GM21423 (cell line): ENCODE measurements around the gene CELF3.
"Not testable (repeated sequence)": the region's sequence is repeated elsewhere in the genome, so short reads cannot be mapped to it uniquely, and the experiment has no call there.

Source experiments
- ATAC-seq: cut with Tn5 transposase; IDR thresholded peaks from one replicate; pipeline ENCODE4 v1.9.1; 2021; ENCODE audit warnings: mild to moderate bottlenecking, moderate library complexity; ENCODE audit not compliant: unreplicated experiment

Gene CELF3

DNA sequence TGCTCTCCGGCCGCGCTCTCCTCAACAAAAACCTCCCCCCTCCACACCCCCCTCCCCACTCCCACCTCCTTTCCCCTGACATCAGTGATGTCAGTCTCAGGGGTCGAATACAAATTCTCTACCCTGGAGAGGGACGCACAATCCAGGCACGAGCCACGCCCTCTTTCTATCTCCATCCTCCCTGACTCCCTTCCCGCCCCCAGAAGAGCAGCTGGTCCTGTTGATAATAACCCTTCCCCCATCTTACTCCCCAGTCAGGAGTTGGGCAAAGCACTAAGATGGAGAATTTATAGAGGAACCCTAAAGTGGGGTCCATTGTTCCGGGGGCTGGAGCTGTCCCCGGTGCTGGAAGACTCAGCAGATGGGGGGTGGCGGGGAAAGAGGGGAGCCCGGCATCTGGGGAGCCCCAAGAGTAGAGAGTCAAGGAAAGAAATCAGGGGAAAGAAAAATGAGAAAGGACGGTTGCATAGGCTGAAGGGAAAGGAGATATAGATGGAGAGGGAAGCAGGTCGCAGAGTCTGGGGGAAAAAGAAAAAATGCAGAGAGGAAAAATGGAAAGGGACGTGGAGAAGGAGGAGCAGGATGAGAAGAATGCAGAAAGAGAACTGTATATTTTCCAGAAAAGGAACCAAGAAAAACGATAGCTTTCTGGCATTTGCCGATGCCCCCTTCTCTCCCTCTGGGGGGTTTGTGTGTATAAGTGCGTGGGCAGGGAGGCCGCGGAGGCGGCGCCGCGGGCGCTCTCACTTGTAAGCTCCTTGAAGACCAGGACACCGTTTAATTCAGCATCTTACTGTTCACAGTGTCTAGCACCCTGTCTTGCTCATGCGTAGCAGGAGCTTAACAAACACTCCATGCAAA, at the start of gene CELF3:
Gene CELF3 (minus strand): TSS at position 33 of the 861 bp plus-strand sequence. CDS start 783 bp downstream, outside the sequence.
- no peak for ATAC-seq

DNA sequence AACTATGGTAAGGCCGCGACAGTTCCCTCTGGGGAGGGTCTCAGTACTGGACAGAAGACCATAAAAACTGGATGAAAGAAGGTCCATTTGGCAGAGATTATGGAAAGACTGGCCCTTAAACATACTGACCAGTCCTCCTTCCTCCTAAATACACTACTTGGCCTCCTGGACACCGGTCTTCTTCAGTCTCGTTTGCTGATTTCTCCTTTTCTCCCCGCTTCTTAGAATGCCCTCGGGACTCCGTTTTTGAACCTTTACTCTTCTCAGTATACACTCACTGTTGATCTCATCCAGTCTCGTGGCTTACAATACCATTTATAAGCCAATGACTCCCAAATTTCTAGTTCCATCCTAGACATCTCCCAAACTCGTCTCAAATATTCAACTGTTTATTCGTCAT, 47.4 kb upstream of the CELF3 start:
- ATAC-seq = no peak

DNA sequence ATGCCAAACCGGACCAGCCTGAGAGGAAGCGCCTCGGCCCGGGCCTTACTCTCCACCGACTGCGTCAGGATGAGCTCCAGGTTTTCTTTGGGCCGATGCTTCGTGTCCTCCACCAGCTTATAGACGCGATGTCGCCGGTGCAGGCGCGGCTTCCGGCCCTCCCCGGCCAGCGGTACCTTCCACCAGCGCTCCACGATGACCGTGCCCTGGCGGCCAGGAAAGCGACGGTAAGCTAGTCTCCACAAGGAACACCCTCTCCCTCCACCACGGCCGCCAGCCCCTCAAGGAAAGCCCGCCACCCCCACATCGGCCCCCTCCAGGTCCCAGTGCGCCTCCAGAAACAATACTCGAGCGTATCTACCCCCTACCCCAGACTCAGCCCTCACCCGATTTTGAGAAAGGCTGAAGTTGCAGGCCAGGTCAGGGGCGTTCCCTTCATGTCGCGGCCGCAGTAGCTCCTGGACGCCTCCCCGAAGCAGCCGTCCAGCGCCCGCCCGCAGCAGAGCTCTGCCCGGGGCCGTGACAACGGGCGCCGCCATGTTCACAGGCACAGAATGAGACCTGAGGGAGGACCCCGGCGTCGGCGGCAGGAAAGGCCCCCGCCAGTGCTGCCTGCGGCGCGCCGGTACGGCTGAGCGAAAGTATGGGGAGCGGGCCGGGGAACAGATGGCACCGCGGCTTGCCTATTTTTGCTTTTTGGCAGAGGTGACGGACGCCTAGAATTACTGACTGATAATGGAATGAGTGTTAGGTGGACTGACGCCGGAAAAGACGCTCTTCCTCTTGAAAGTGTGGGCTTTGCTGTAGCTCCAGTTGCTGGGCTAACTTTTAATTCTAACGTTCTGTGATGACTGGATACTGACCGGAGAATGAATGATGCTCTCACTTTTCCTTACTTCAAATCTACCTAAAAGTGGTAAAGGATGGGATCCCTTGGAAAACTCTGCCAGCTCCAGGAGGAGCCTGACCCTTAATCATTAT, 46.6 kb upstream of the CELF3 start, which contains the start of gene MRPL9:
Gene MRPL9 (minus strand): TSS at position 556 of the 981 bp plus-strand sequence. CDS start 17 bp downstream, at position 539.
- peak; percentile 95 for ATAC-seq

DNA sequence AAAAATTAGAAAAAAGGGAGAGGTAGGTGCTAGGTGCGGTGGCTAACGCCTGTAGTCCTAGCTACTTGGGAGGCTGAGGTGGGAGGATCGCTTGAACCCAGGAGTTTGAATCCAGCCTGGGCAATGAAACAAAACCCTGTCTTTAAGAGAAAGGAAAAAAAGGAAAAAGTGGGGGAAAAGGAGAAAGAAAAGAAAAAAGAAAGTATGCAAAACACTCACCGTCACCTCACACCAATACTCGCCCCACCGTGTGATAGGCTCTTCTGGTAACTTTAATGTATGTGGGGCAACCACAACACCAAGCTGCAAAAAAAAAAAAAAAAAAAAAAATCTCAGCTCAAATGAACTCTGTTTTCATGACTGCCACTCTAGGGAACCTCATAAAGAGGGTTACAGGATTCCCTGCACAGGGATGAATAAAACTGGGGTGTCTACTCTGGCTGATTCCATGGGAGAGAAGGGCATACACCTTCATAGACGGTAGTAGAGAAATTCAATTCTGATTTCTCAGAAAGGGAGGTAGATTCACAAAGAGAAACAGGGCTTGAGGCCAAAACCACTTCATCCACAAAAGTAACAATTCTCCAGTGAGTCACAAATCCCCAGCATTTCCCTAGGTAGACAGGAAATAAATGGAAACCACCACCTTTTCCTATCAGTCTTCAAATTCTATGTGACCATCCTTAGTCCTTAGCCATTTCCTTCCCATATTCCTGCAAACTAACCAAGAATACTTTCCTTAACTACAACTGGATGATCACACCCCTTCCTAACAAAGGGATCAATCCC, 44.2 kb upstream of the CELF3 start:
- no peak for ATAC-seq

DNA sequence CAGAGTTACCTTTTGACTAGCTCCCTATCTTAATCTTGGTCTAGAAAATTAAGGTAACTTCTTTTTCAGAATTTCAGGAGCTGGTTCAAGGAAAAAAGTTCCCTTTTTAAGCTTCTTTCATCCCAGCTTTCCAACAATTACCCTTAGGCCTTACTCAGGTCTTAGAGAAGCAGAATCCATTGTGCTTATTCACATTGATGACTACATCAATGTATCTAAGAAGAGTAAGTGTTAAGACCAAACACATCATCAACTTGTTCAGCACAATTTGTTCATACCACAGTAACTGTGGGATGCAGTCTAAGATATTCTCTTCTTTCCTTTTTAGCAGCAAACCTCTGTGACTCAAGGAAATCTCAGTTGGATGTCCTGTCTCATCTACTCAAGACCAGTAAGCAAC, 42.6 kb upstream of the CELF3 start:
- no peak for ATAC-seq

DNA sequence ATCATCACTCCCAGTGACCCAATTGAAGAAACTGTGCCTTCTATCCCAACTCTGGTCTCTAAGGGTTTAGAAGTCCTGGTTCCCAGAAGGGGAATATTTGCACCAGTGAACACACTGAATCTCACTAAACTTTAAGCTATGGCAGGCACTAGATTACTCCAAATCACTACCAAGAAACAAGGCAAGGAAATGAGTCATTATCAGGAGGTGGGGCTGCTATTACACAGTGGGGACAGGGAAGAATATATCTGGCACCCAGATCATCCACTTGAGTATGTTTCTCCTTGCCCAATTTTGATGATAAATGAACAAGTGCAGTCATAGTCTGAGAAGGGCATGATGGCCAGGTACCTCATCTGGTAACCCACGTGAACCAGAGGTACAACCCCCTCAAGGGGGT, 39.7 kb upstream of the CELF3 start:
- no peak for ATAC-seq

DNA sequence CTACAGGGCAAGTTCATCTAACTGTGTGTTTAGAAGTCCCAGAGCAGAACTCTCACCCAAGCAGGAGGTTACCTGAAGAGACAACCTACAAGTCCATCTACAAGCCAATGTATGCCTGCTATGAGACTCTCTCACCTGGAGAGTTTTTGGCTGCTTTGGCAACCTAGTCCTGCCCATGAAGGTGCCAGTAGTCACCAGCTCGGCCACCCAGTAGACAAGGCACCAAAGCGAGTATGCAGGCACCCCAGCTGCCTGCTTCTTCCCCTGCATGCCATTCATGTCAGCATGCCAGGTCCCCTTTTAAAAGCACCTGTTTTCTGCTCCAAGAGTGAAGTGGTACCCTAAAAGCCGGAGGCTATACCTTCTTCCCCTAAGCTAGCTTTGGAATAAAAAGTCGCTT, 24.9 kb upstream of the CELF3 start:
- no peak for ATAC-seq

DNA sequence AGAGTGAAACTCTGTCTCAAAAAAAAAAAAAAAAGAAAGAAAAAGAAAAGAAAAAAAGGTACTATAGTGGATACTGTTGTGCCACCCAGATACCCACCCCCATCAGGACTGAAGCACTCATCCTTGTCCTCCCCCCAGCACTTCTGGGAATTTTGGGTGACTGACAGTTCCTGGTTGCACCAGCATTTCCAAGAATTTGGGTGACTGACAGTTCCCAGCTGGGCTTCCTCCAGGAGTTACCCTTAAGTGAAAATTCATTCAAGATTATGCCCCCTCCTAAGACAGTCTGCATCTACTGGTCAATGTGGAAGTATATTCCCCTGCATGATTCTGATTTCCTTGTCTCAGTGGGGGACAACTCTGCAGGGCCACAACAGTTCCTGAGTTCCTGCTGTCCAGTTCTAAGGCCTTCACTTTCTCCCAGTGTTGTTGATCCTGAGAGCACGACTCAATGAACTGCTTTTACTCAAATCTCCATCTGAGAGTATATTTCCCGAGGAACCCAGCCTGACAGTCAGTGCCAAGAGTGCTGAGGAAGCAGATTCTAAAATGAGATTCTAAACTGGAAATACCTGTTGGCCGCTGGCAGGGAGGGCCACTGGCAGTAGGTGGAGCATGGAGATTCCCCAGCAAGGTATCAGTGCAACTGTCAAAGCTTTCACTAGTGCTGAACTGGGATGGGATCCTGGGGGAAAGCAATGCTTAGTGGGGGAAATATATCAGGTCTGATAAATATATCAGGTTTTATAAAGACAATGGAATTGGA, 23.2 kb upstream of the CELF3 start:
- no peak for ATAC-seq

DNA sequence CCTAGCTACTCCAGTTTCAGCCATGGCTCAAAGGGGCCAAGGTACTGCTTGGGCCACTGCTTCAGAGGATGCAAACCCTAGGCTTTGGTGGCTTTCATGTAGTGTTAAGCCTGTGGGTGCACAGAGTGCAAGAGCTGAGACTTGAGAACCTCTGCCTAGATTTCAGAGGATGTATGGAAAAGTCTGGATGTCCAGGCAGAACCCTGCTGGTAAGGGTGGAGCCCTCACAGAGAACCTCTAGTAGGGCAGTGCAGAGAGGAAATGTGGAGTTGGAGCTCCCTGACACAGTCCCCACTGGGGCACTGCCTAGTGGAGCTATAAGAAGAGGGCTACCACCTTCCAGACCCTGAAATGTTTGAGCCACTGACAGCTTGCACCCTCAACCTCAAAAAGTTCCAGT, 20.9 kb upstream of the CELF3 start:
- ATAC-seq = no peak

DNA sequence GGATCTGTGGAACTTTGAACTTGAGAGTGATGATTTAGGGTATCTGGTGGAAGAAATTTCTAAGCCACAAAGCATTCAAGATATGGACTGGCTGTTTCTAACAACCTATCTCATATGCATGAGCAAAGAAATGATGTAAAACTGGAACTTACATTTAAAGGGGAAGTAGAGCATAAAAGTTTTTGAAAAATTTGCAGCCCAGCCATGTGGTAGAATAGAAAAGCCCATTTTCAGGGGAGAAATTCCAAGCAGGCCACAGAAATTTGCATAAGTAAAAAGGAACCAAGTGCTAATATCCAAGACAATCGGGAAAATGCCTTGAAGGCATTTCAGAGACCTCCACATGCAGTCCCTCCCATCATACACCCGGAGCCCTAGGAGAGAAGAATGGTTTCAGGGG, 20.4 kb upstream of the CELF3 start:
- no peak for ATAC-seq

DNA sequence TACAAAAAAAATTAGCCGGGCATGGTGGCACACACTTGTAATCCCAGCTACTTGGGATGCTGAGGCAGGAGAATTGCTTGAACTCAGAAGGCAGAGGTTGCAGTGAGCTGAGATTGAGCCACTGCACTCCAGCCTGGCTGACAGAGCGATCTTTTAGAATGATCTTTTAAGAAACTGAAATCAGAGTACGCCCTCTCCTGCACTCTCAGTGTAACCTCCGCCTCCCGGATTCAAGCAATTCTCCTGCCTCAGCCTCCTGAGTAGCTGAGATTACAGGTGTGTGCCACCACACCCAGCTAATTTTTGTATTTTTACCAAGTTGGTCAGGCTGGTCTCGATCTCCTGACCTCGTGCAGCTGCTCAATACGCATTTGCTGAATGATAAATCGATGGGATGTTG, 17.4 kb upstream of the CELF3 start:
- not testable (repeated sequence) for ATAC-seq

DNA sequence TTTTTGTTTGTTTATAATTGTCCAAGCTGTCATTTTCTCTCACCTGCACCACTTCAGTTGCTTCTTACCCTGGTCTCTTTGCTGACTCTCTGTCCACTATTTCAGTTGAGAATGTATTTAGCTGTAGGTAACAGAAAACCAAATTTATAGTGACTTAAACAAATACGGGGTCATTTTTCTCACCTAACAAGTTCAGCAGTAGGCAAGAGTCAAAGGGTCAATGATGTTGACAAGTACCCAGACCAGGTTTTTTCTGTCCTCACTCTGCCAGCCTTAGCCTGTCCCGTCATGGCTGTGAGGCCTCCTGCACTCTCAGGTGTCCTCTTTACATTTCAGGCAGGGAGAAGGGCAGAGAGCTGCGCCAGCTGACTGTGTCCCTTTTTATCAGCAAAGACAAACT, 16.5 kb upstream of the CELF3 start:
- ATAC-seq = no peak

DNA sequence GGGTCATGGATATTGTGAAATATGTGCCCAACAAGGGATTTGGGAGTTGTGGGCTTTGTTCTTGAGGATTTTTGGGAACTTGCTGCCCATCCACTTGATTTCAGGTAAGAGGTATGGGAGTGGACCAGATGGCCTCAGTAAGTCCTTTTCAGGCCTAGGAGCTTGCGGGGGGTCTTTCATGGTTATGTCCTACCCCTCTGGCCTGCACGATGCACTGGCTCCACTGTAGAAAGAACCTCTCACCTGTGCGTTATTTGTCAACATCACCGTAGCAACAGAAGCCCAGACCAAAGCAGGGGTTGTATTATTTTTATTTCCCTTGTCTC, 13.3 kb upstream of the CELF3 start:
- ATAC-seq = no peak

DNA sequence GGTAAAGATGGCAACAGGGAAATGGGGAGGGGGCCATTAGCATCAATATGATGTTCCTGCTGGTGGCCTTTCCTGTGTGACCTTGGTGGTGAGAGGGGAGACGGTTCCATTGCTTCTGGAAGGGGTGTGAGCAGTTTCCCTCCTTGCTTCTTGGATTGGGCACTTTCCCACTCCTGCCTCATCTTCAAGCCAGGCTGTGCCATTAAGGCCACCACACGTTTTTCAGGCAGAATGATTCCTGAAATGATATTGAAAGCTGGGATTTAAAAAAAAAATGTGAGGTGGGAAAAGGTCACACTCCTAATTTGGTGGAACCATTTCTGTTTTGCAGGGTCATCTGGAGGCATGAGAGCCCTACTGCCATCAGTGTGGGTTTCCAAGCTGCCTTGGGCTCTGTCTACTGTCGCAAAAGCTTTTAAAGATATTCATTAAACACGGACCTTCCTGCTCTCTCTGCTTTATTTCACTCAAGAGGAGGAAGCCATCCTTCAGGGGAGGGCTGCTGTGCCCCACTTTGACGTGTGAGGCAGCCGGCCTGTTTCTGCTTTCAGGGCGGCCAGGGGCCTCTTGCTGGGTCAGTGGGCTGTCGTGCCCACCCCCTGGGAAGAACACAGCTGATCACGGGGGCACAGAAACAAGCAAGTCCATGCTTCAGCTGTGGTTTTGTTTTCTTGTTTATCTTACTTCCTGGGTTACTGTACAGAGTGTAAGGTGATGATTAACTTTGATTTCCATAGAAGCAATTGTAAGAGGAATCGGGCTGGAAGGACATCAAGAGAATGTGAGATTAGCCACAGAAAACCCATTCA, 12.8 kb upstream of the CELF3 start:
- ATAC-seq = no peak

DNA sequence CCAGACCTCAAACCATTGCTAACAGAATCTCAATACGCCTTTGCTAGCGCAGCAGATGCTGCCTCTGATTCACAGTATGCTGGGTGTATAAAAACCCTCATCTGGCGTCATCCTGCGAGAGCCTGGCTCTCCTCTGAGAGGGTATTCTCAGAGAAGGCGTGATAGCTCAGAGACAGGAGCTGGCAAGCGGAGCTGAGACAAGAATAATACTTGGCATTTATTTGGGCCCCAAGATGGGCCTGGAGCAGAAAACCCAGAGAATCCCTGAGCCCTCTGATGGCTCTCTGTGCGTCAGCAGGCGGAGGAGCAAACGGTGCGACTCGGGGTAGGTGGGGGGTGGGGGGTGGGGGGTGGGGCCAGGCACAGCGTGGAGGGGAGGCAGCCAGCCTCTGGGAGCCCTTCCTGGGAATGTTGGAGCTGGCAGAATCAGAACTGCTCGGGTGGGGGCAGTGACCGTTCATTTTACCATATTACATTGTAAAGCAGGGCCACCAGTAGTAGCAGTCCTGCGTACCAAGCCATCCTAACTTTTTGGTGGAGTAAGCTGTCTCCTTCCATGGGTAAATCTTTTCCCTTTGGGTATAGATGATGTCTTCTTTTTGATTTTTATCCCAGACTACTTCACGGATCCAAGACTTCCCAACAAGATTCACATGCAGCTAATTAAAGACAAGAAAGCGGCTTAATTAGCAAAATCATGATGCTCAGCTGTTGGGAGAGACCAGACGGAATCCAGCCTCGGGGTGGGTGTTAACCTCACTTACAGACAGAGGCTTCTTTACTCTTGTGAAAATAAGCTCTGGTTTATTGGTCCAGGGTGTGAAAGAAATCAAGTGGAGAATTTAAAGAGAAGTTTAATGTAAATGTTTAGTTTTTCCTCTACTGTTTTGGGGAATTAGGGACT, 11.8 kb upstream of the CELF3 start:
- no peak for ATAC-seq

DNA sequence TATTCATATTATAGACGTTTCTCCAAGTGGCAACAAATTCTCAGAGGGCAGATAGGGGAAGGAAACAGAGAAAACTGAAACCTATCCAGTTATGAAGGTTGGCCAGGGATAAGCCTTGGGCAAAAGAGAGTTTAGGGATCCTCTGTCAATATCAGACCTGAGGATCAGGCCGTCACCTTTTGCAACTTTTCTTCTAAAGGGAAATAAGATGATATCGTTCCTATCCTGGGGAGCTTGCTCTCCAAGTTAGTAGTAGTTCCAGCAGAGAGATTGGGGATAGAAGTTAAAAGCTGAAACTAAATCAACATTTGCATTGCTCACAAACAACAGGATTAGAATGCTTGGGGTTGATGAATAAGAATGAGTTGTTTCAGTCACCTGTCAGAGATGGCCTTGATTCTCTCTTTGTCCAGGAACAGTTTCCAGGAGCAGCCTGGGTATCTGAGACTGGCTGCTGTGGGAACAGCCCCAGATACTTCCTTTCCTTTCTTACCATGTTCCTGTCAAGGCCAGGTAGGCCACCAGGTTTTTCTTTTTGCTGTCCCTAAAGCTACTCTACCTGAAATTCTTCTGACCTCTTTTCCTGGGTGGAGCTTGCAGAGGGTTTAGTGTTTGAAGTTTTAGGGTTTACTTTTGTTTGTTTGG, 7.2 kb upstream of the CELF3 start:
- ATAC-seq = no peak

DNA sequence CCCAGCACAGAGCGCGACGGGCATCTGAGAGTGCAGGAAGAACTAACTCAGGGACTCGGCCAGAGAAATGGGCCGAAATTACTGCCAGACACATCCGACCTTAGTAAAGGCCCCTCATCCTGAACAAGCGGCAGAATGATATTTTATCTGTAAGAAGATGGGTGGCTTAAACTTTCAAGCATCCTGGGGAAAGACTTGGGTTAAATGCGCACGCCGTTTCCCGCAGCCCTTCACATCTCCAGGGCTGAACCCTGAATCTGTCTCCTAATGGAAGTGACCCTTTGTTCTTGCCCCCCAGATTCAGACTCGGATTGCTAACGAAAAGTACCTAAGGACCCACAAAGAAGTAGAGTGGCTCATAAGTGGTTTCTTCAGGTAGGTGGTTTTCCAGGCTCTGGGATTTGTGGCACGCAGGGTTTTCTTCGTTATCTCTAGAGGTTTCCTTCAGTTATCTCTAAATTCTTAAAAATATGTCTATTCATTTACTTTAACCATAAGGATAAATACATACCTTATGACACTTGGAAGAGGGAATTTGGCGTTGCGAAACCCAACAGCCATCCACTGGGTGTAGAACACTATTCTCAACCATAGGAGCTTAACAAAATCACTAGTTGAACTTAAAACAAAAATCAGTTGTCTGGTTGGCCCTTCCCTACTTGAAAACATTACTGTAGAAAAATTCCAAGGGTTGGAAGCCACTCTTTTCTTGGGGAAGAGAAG, 5.3 kb upstream of the CELF3 start:
- ATAC-seq = no peak
